GM23338 (cell line): ENCODE data around the gene SMIM30. TPM values are rescaled to one million over a fixed set of nuclear protein-coding genes. Genes with fewer than 3 reads are reported as not detected.

ENCODE experiments used
- ATAC-seq: fragments of 200-7000 bp; cut with Tn5 transposase; 3 replicates; pipeline ENCODE4 v1.9.1; 2020
- DNase-seq: peaks from one replicate; pipeline ENCODE4 v3.0.0-alpha.2; 2015; ENCODE audit warnings: low spot score
- H2AFZ ChIP-seq: fragments of 200-600 bp; sonication (generic); 2 replicates; pipeline ENCODE4 v1.8.0; 2016; ENCODE audit warnings: antibody characterized with exemption, mild to moderate bottlenecking, moderate library complexity
- H3F3A ChIP-seq: fragments of 200-600 bp; sonication (generic); replicated peaks from 2 replicates; pipeline ENCODE4 v1.8.0; 2017; ENCODE audit warnings: antibody characterized with exemption, mixed run types, low read depth
- H3K27ac ChIP-seq: fragments of 200-600 bp; sonication (generic); 2 replicates; pipeline ENCODE4 v1.6.1; 2016; ENCODE audit warnings: low read depth
- H3K27me3 ChIP-seq: fragments of 200-600 bp; sonication (generic); 2 replicates; pipeline ENCODE4 v1.8.0; 2016; ENCODE audit warnings: mild to moderate bottlenecking, mixed run types, moderate library complexity; ENCODE audit not compliant: insufficient read depth
- H3K36me3 ChIP-seq: fragments of 200-600 bp; sonication (generic); 2 replicates; pipeline ENCODE4 v1.8.0; 2016; ENCODE audit warnings: mild to moderate bottlenecking; ENCODE audit not compliant: insufficient read depth
- H3K4me1 ChIP-seq: fragments of 200-600 bp; sonication (generic); 2 replicates; pipeline ENCODE4 v1.8.0; 2016; ENCODE audit warnings: mild to moderate bottlenecking, moderate library complexity; ENCODE audit not compliant: insufficient read depth
- H3K4me2 ChIP-seq: fragments of 200-600 bp; sonication (generic); 2 replicates; pipeline ENCODE4 v1.7.1; 2017; ENCODE audit warnings: mixed run types
- H3K4me3 ChIP-seq: fragments of 200-600 bp; sonication (generic); 2 replicates; pipeline ENCODE4 v1.6.1; 2016; ENCODE audit warnings: mixed run types
- H3K79me2 ChIP-seq: fragments of 200-600 bp; sonication (generic); replicated peaks from 2 replicates; pipeline ENCODE4 v1.8.0; 2017; ENCODE audit warnings: mild to moderate bottlenecking; ENCODE audit not compliant: insufficient read depth
- H3K9me2 ChIP-seq: fragments of 200-600 bp; sonication (generic); 2 replicates; pipeline ENCODE4 v1.8.0; 2017; ENCODE audit not compliant: insufficient read depth
- H4K20me1 ChIP-seq: fragments of 200-600 bp; sonication (generic); replicated peaks from 2 replicates; pipeline ENCODE4 v1.8.0; 2017; ENCODE audit warnings: mild to moderate bottlenecking; ENCODE audit not compliant: insufficient read depth
- H3K27ac Mint-ChIP-seq: 2 replicates; pipeline ENCODE4 v1.8.0; 2020; ENCODE audit warnings: inconsistent platforms, mild to moderate bottlenecking, moderate library complexity, mixed read lengths
- H3K27me3 Mint-ChIP-seq: 3 replicates; pipeline ENCODE4 v1.8.0; 2022; ENCODE audit warnings: low read depth, mild to moderate bottlenecking, moderate library complexity, mixed read lengths, inconsistent platforms; ENCODE audit not compliant: insufficient read depth, poor library complexity
- H3K36me3 Mint-ChIP-seq: 3 replicates; pipeline ENCODE4 v1.8.0; 2021; ENCODE audit warnings: low read depth, mild to moderate bottlenecking, inconsistent platforms, moderate library complexity, mixed read lengths
- H3K4me1 Mint-ChIP-seq: 3 replicates; pipeline ENCODE4 v1.8.0; 2020; ENCODE audit warnings: mild to moderate bottlenecking, inconsistent platforms, mixed read lengths
- H3K4me3 Mint-ChIP-seq: 3 replicates; pipeline ENCODE4 v1.8.0; 2021; ENCODE audit warnings: moderate library complexity, mild to moderate bottlenecking, inconsistent platforms, mixed read lengths
- H3K9me3 Mint-ChIP-seq: 3 replicates; pipeline ENCODE4 v1.8.0; 2020; ENCODE audit warnings: moderate library complexity, mild to moderate bottlenecking, inconsistent platforms, mixed read lengths
- CREB1 ChIP-seq: fragments of 250-450 bp; sonication (Bioruptor Pico); IDR thresholded peaks from 2 replicates; pipeline ENCODE4 v1.5.0; 2020; ENCODE audit warnings: low read depth, mild to moderate bottlenecking, moderate library complexity
- CTCF ChIP-seq, 2 experiments: fragments of 200-600 bp in 1 of 2; sonication (generic) in 1 of 2; conservative IDR thresholded peaks; 2 replicates each; pipeline versions ENCODE4 v1.5.1 to v1.6.1; 2016 to 2017; ENCODE audit warnings: antibody characterized with exemption in 2 of 2, low read depth in 2 of 2, mild to moderate bottlenecking in 2 of 2, moderate library complexity in 1 of 2
- ETS1 ChIP-seq: IDR thresholded peaks from 2 replicates; pipeline ENCODE4 v1.6.1; 2016; ENCODE audit warnings: antibody characterized with exemption
- EZH2 ChIP-seq: fragments of 200-600 bp; sonication (generic); IDR thresholded peaks from one replicate; pipeline ENCODE4 v1.8.0; 2017; ENCODE audit warnings: antibody characterized with exemption, mild to moderate bottlenecking, low read depth; ENCODE audit not compliant: unreplicated experiment
- JUNB ChIP-seq: IDR thresholded peaks from one replicate; pipeline ENCODE4 v1.6.1; 2016; ENCODE audit warnings: antibody characterized with exemption; ENCODE audit not compliant: unreplicated experiment
- NANOG ChIP-seq: IDR thresholded peaks from 2 replicates; pipeline ENCODE4 v1.6.1; 2016; ENCODE audit warnings: antibody characterized with exemption, borderline replicate concordance
- REST ChIP-seq: IDR thresholded peaks from one replicate; pipeline ENCODE4 v1.6.1; 2018; ENCODE audit warnings: antibody characterized with exemption; ENCODE audit not compliant: unreplicated experiment
- STAT1 ChIP-seq: IDR thresholded peaks from one replicate; pipeline ENCODE4 v1.6.1; 2016; ENCODE audit warnings: antibody characterized with exemption; ENCODE audit not compliant: unreplicated experiment
- ZNF114 ChIP-seq: fragments of 250-450 bp; sonication (Bioruptor Pico); IDR thresholded peaks from 2 replicates; pipeline ENCODE4 v1.5.0; 2020; ENCODE audit warnings: mild to moderate bottlenecking, moderate library complexity
- ZNF331 ChIP-seq: fragments of 250-450 bp; sonication (Bioruptor Pico); IDR thresholded peaks from 2 replicates; pipeline ENCODE4 v1.5.0; 2020; ENCODE audit warnings: low read depth, mild to moderate bottlenecking, moderate library complexity
- ZNF462 ChIP-seq: fragments of 250-450 bp; sonication (Bioruptor Pico); IDR thresholded peaks from 2 replicates; pipeline ENCODE4 v1.5.0; 2020; ENCODE audit warnings: mild to moderate bottlenecking, moderate library complexity
- polyA plus RNA-seq: library from polyadenylated mRNA; unstranded; fragments of >200 nt; fragmentation: Nextera tagmentation; extraction: Ambion mirVana; gene quantifications from 2 replicates; pipeline ENCODE4 v1.2.1, GENCODE V29; 2016
- total RNA-seq: library from RNA; depleted of rRNA; stranded (reverse); fragments of >200 nt; shearing (Covaris generic); gene quantifications from 2 replicates; pipeline ENCODE4 v1.2.3, GENCODE V29; 2014

Gene SMIM30
- total and polyA plus RNA-seq, 2 experiments from 2014 or later, result 40.6 to 150 TPM

GRCh38 chr7:113084496-113085172, 33.7 kb downstream of the SMIM30 start:
- H3K27ac ChIP-seq, result no peak overlapping the region
- H3K4me2 ChIP-seq, result no peak overlapping the region
- DNase-seq (no peak), ATAC-seq (no peak)
- peaks cover 34% of the 10 kb centered on the region for H3K27me3 Mint-ChIP-seq
- no peaks in the 10 kb centered on the region for H3K36me3 ChIP-seq
- TF ChIP-seq JUNB (no peak), REST (no peak), ZNF114 (no peak), ZNF331 (CRISPR knock-in tag) (no peak), CTCF (conservative IDR thresholded peaks at IDR 0.05; ENCODE audit: low read depth in 2 of 2) (no peak), NANOG (no peak), STAT1 (no peak), ZNF462 (CRISPR knock-in tag) (no peak), CREB1 (no peak), ETS1 (no peak), EZH2 (no peak)
- H3K4me3 Mint-ChIP-seq, result no peak overlapping the region
- no peaks in the 10 kb centered on the region for H4K20me1 ChIP-seq
- H3K4me1 Mint-ChIP-seq, result peaks cover 17% of the 10 kb centered on the region; the same call in 2 of the 3 replicates
- H3K79me2 ChIP-seq, result no peaks in the 10 kb centered on the region
- no peaks in the 10 kb centered on the region for H3K9me3 Mint-ChIP-seq
- H3F3A ChIP-seq, result no peaks in the 10 kb centered on the region
- H3K9me2 ChIP-seq, result no peaks in the 10 kb centered on the region
- H3K4me3 ChIP-seq, result no peak overlapping the region
- no peaks in the 10 kb centered on the region for H3K36me3 Mint-ChIP-seq
- no peaks in the 10 kb centered on the region for H3K4me1 ChIP-seq
- H2AFZ ChIP-seq, result no peak overlapping the region
- H3K27ac Mint-ChIP-seq, result no peak overlapping the region
- H3K27me3 ChIP-seq, result peaks cover 74% of the 10 kb centered on the region
